HL-60/S4 (cell line): ENCODE data around the gene LYRM1.

Source experiments
- in situ Hi-C: fragments of 300-500 bp; cut with MboI; formaldehyde crosslinking; loops from 2 replicates; pipeline ENCODE4 v1.14.3; 2022; ENCODE audit warnings: low sequenced_read_pairs

The LYRM1 gene

DNA sequence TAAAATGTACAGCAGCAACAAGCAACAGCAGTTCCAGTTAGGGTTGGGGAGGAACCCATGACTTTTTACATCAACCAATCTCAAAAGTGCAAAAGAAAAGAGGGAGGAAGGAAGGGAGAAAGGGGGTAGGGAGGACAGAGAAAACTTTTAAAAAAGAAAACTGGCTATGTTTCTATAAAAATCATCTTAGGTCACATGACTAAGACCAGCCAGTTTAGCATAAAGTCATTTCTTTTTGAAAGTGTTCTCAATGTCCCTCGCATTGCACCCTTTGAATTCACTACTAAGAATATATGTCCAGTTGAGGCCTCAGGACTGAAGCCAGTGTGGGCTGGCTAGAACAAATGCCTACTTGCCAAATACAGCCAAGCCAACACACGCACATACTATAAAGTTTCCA, 29.3 kb upstream of the LYRM1 start:
- in situ Hi-C loops = no loop called here

DNA sequence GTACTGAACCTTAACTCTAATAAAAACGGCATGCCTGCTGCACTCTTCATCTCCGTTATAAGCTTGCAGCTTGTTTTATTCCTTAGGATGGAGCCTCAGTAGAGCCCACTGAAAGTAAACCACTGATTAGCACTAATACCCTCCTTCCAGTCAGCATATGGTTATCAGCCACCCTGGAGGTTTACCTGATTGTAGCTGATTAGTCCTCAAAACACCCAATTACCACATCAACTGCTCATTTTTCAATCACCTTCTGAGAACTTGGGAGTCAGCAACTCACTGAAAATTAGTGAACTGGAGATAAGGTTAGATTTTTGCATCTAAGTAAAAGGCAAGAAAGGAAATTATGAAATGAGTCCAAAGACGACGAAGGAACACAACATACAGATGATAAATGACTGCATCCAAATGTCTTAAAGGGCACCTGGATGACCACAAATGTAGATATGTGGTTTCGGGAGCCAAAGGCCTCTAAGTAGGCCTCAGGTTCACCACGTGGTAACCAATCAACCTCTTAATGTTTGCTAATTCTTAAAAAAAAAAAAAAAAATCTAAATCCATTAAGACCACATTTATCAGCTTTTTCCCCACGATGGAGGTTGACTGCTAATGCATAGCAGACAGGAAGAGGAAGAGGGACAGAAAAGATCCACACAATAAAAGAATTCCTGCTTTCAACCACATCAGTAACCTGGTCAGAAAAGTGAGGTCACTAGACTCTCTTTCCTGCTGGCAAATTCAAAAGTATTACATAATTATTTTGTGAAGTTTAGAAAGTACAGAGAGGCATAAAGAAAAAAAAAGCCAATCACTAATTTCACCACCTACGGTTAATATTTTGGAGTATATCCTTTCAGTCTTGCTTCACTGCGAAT, 28.4 kb upstream of the LYRM1 start:
- in situ Hi-C loops = no loop called here

DNA sequence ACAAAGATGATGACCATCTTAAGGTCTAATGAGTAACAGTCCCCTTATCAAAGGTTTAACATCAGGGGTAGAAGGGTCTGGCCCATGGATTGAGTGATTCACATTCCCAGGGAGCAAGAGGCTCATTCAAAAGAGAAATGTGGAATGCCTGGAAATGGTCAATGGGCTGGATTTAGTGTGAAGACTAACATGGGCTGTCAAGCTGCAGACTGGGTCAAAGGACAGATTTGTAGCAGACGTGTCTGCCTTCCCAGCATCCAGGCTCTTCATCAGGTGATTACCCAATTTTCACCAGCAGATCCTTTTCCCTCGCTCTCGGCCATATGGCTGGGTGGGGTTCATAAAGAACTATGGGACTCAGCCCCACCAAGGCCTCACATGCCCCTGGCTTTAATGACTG, 27.2 kb upstream of the LYRM1 start:
- in situ Hi-C loops = no loop called here

DNA sequence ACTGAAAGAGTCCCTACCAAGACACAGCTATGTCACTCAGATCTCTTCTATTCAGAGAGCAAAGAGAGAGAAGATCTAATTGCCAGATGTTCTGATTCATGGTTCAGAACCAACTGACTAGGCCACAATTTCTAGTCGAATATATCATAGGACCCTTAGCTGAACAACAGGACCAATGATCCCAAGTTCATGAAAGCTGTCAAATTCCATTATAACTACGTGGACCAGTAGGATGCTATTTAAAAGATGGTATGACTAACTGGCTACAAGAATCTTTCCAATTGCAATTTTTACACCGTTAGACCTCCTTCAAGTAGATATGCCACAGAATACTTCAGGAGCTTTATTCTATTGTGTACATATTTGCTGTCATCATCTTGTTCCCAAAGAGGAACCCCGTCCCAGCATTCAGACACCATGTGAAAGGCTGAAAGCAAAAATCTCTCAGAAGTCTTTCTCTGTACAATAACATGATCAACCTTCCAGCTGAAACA, 26.4 kb upstream of the LYRM1 start:
- in situ Hi-C loops = no loop called here

DNA sequence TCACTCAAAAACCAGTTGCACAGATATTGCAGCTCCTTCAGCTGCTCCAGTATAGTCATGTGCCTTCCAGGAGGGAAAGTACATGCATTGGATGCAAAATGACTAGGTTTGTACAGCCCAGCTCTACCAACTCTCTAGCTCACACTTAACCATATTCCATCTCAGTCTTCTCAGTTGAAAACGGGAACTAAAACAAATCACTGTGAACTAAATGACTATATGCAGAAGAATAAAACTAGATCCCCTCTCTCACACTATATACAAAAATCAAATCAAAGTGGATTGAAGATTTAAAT, 25.3 kb upstream of the LYRM1 start:
- in situ Hi-C loops = no loop called here

DNA sequence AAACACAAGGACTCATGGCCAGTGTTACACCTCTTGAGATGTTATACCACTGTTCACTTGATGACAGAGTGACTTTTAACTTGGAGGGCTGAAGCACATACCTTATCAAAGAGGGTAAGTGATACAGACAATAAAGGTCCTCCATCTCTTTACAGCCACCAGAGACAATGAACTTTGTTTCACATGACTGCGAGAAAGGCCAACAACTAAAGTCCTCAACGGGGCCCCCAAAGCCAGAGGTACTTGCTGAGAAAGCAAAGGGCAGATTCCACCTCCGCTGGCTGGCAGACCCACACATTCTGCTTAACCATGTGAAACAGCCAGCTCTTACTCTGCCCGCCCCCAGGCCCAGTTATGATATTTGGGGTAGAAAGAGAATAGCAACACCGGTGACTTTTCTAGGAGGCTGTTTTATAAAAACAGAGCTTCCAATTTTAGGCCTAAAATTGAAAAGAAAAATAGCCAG, 21.9 kb upstream of the LYRM1 start:
- in situ Hi-C loops = no loop called here

DNA sequence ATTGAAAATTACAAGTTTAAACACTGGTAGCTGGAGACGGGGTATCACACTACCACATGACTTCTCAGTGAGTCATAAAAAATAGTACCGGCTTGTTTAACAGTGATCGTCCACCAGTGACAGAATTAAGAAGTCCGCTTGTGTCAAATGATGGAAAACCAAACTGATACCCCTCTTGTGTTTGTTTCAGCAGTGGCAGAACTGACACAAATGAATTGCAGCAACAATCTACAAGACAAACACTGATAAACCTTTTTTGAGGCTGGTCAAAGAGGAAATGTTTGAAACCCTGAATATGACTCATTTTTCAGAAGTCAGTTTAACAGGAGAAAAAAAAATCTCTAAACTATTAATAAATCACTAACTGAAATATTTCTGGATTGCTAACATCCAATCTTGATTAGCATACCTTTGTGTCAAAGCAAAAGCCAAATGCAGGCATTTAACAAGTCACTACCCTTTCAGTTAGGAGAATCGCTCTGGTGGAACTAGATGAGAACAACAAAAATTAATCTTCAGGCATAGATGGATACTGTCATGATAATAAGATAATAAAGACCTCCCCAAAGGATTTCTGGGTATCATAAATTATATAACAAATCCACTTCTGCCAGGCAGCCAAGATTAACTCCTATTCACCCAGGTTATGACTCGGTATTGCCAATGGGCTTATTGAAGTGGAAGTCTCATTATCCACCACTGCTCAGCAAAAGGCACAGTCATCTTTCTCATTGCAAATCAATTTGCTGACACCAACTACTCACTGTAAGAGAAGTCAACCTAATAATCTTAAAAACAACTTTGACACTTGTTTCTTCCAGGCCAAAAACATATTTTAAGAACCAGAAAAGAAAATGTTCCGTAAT, 21.2 kb upstream of the LYRM1 start:
- in situ Hi-C loops = no loop called here

DNA sequence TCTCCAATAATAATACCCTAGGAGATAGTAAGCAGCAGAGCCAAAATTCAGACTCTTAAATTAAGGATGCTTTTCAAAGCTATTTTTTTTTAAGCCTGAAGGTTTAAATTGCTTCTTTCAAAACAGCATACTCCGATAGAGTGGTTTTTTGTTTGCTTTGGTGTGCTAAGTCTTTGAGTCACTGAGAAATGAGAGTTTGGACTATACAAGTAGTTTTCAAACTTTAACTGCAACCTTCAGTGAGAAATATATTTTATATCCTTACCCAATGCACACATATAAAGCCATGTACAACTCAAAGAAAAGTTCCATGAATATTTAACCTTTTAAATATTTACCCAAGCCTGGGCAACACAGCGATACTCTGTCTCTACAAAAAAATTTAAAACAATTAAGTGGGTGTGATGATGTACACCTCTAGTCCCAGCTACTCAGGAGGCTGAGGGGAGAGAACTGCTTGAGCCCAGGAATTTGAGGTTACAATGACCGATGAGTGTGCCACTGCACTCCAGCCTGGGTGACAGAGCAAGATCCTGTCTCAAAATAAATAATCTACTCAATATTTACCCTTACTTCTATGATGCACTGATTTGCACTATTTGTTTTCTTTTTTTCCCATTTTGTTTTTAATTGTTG, 19.6 kb upstream of the LYRM1 start:
- in situ Hi-C loops = no loop called here

DNA sequence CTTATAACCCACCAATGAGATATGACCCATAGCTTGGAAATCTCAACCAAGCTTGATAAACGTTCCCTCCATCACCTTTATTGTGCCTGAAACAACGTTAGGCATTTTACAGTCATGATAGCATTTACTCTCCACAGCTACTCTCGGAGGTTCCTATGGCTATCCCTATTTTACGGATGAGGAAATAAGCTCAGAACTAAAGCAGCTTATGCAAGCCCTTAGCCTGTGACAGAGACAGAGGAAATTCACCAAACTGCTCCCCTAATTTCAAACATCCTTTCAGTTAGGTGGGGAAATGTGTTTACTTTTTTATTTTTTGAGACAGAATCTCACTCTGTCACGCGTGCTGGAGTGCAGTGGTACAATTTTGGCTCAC, 19.1 kb upstream of the LYRM1 start:
- in situ Hi-C loops = no loop called here

DNA sequence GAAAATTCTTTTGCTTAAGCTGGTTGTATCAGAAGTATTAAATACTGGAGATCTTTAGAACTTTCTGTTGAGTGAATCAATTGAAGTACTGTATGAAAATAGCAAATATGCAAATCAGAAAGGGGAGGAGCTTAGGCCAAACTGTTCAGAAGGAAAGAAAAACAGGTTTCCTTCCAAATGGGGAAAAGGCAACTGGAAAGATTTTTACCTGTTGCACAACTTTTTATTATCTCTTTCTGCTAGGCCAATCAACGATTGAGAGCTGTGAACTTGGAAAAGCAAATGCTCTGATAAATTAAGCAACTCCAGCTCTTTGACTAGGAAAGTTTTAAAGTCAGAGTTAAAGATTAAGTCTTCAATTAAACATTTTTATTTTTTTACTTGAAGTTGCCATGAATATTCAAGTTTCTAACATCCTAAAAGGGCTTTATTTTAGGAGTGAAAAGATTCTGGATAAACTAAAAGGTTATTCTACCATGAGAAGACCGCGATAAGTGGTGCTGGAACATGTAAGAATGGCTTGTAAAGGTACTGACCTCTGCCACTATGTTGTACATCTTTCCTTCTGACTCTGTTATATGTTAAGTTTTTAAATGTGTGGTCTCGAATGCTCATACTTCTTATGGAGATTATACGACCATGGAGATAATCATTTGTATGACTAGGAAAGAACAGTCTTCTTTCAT, 16.9 kb upstream of the LYRM1 start:
- in situ Hi-C loops = no loop called here

DNA sequence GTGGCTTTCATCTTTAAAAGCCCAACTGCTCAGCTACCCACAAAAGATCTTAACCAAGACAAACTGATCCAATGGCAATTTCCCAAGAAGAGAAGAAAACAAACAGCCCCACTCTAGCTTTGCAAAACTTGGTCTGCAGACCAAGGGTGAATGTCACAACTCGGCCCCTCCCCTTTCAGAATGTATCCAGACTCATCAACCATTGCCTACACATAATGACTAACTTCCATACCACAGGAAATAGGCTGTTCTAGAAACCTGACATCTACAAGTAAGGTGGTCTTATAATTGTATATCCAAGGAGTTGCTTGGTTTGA, 16.4 kb upstream of the LYRM1 start:
- in situ Hi-C loops = no loop called here

DNA sequence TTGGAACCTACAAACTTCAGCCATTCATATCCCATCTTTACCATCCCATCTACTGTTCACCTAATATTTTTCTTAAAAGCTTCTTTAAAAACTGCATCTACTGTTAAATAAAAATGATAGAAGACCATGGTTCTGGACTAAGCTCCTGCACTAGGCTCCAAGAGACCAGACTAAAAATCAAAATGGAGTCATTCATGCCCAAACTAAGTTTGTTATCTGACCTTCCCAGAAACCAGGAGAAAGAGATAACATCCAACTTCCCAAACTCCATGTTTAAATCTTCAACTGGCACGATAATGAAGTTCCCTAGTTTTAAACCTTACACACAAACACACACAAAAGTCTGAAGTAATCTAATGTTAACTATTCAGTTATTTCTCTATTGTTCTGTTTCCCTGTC, 14.3 kb upstream of the LYRM1 start:
- in situ Hi-C loops = no loop called here

DNA sequence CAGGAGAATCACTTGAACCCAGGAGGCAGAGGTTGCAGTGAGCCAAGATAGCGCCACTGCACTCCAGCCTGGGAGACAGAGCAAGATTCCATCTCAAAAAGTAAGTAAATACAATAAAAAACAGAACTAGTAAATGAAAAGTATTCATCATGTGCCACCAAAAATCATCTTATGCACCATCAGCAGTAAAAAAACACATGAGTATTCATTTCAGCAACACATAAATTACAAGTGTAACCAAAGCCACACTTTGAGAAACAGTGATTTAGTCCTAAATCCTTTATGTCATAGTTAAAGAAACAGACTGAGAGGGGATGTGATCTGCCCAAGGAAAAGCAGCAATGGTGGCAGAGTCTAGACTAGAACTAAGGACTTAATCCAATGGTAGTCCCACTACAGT, 13.4 kb upstream of the LYRM1 start:
- in situ Hi-C loops = no loop called here

DNA sequence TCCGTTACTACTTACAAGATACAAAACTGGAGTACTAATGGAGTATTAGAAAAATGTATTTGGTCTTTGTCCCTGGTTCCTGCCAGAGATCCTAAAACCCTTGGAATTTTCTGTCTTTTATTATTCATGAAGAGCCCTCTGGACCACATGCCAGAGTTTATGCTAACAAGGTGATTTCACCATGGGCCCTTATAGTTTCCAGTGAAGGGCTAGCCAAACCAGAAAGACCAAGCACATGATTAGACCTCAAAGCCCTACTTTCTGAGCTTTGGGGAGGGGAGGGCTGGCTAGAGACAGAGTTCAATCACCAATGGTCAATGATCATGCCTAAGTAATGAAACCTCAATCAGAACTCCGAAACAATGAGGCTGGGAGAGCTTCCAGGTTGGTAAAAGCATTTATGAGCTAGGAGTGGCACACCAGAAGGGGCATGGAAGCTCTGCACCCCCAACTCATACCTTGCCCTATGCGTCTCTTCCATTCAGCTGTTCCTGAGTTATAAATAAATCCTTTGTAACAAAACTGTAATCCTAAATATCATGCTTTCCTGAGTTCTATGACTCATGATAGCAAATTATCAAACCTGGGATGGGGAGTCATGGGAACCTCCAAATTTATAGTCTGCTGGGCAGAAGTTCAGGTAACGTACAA, 10.8 kb upstream of the LYRM1 start:
- in situ Hi-C loops = no loop called here

DNA sequence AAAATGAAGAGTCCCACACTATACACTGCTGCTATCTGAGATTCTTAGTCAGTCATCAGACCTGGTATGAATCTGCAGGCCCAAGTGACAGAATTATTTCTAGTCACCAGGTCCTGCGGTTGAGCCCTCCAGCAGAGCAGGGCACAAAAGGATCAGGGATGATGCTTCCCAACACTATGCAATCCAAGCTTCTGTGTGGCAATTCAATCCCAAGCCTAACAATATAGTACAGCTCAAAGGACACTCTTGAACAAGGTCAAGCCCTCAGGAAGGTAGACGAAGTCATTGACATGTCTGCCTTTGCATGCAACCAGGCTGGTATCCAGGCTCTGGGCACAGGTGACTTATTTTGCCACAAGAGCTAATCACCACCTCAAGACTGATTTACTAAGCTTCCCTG, 6.2 kb upstream of the LYRM1 start:
- in situ Hi-C loops = no loop called here

DNA sequence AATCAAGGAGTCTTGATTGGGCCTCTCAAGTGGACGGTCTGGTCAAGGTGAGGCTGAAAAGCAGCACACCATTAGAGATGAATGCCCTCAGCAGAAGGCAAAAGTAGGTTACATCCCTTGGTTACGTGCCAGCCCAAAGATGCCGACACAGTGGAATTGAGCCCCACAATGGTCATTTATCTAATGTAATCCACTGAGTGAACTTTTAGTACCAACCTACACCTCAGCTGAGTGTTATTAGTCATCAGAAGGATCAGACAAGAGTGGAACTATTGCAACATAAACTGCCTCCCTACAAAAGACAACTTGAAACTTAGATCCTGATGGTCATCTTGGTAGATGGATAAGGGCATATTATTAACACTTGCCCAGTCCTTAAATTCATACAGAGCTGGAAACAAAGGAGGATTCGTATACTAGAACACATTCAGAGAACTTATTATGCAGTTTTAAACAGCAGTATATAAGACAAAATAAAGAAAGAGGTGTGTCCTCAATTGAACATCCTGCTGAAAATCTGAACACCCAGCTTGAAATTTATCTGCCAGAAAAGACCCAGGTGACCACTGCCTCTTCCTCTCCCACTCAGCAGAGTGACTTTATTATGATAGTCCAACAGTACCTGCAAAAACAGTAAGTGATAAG, 3.2 kb upstream of the LYRM1 start:
- in situ Hi-C loops = no loop called here

DNA sequence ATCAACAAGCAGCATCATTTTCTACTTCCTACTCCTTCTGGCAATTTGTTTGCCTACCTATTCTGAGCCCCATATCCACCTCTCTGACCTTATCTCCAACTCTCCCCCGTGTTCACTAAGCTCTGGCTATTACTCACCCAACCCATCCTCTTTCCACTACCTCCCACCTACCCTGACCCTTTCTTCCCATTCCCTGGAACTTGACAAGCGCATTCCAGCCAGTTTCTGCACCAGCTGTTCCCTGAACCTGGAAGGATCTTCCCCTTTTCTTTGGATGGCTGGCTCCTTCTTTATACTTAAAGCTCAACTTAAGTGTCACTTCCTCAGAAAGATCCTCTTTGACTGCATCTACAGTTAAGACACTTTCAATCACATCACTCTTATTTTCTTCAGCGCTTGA, 2.6 kb upstream of the LYRM1 start:
- in situ Hi-C loops = no loop called here

DNA sequence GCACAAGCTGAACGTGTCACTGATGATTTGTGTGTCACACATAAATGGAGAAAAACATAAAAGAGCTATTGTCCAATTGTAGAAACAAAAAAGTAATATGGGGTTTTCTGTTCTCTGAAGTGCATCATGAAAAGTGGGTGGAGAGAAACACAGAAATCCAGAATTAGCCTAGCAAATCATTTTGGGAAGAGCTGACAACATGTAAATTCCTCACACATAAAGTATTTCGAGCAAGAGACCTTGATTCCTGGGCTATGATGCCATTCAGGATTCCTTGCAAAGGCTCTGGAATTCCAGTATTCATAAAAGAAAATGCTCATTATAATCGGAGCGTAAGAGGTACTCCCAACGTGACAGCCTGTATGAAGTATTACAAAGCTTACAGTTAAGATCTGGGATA, 1.5 kb upstream of the LYRM1 start:
- in situ Hi-C loops = no loop called here

DNA sequence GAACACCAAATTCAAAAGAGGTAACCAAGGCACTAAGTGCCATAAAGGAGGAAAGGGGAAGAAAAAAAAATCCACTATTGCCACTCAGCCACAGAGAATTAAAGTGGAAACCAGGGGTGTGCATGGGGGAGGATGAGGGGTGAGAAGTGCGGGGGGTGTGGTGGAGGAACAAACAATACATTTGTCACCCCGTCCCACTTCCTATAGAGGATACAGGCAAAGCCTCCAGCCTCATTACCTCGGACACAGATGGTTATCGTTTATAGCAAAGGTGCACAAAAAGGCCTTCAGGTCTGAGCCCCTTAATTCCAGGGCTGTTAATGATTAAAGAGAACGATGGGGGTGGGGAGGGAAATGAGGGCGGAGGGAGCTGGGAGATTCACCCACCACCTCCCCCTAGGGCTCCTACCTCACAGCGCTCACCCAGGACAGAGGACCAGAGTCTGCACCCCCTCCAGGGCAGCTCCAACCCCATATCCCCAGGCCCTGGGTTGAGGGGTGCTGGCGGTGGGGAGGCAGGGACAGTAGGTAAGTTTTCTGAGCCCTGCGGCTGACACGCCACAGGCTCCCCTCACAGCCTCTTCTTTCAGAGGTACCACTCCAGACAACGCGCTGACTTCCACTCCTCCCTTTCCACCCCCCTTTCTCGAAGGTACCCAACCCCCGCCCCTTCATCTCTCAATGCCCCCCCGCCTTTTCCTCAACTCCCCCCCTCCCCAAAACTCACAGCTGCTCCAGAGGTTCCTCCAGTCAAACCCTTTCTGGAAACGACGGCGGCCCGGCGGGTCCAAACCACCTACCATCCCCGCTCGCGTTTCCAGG, 883 bp upstream of the LYRM1 start:
- in situ Hi-C loops = no loop called here
